SK-N-SH (cell line): ENCODE data around the gene SEMA4D. TPM values are rescaled to one million over a fixed set of nuclear protein-coding genes. Genes with fewer than 3 reads are reported as not detected.

Experiments used
- CTCF ChIA-PET: fragments of 300-600, 350-600 bp; formaldehyde crosslinking; extraction: SDS; loops from one replicate; lab custom pipeline; 2021; lab: Yijun Ruan, JAX
- POLR2A ChIA-PET: fragments of 350-600 bp; sonication (Branson Sonifier 250); formaldehyde crosslinking; extraction: SDS; loops from one replicate; lab custom pipeline; 2020; ENCODE audit warnings: antibody characterized with exemption, inconsistent platforms; lab: Yijun Ruan, JAX
- DNase-seq: peaks from one replicate; pipeline ENCODE4 v3.0.0; 2012
- H2AFZ ChIP-seq: fragments of 200-600 bp; sonication (generic); 2 replicates; pipeline ENCODE4 v1.8.1; 2016; ENCODE audit warnings: antibody characterized with exemption, mild to moderate bottlenecking, low read depth
- H3F3A ChIP-seq: fragments of 200-600 bp; sonication (generic); replicated peaks from 2 replicates; pipeline ENCODE3; 2016; ENCODE audit warnings: antibody characterized with exemption, mild to moderate bottlenecking; ENCODE audit not compliant: insufficient read depth
- H3K27ac ChIP-seq, 2 experiments: fragments of 200-500 bp in 1 of 2; fragments of 200-600 bp in 1 of 2; sonication (Bioruptor generic) in 1 of 2; sonication (generic), shearing (Covaris generic) in 1 of 2; 2 replicates each; pipeline versions ENCODE4 v1.5.1 to v1.6.1; 2014 to 2016; ENCODE audit warnings: low read depth in 2 of 2, inconsistent platforms in 1 of 2, low read length in 1 of 2, mild to moderate bottlenecking in 1 of 2, mixed read lengths in 1 of 2
- H3K27me3 ChIP-seq: fragments of 200-600 bp; sonication (generic), shearing (Covaris generic); 2 replicates; pipeline ENCODE4 v1.6.1; 2016; ENCODE audit warnings: mixed run types; ENCODE audit not compliant: insufficient read depth
- H3K36me3 ChIP-seq, 2 experiments: fragments of 200-500 bp in 1 of 2; fragments of 200-600 bp in 1 of 2; sonication (Bioruptor generic) in 1 of 2; sonication (generic) in 1 of 2; replicated peaks in 1 of 2; 2 replicates each; pipeline versions ENCODE3 to v1.5.1; 2014 to 2016; ENCODE audit warnings: low read length in 1 of 2, mild to moderate bottlenecking in 1 of 2; ENCODE audit not compliant: insufficient read depth in 2 of 2, control insufficient read depth in 1 of 2
- H3K4me1 ChIP-seq, 2 experiments: fragments of 200-500 bp in 1 of 2; fragments of 200-600 bp in 1 of 2; sonication (Bioruptor generic) in 1 of 2; sonication (generic), shearing (Covaris generic) in 1 of 2; 2 replicates each; pipeline versions ENCODE4 v1.5.1 to v1.6.1; 2014 to 2016; ENCODE audit warnings: low read depth in 1 of 2, low read length in 1 of 2, mixed run types in 1 of 2; ENCODE audit not compliant: insufficient read depth in 2 of 2, control insufficient read depth in 1 of 2
- H3K4me2 ChIP-seq: fragments of 200-600 bp; sonication (generic), shearing (Covaris generic); 2 replicates; pipeline ENCODE4 v1.6.1; 2017; ENCODE audit warnings: mixed run types
- H3K4me3 ChIP-seq, 2 experiments: fragments of 200-500 bp in 1 of 2; fragments of 200-600 bp in 1 of 2; sonication (Bioruptor generic) in 1 of 2; sonication (generic), shearing (Covaris generic) in 1 of 2; 2 replicates each; pipeline versions ENCODE4 v1.5.1 to v1.8.1; 2014 to 2016; ENCODE audit warnings: low read depth in 2 of 2, inconsistent platforms in 1 of 2, low read length in 1 of 2, mild to moderate bottlenecking in 1 of 2, mixed read lengths in 1 of 2, moderate library complexity in 1 of 2
- H3K79me2 ChIP-seq: fragments of 200-600 bp; sonication (generic); 2 replicates; pipeline ENCODE4 v1.8.1; 2017; ENCODE audit warnings: mild to moderate bottlenecking; ENCODE audit not compliant: insufficient read depth
- H3K9ac ChIP-seq: fragments of 200-600 bp; sonication (generic); 2 replicates; pipeline ENCODE4 v1.6.1; 2017; ENCODE audit warnings: mixed run types
- H3K9me2 ChIP-seq: fragments of 200-600 bp; sonication (generic); 2 replicates; pipeline ENCODE4 v1.6.1; 2017; ENCODE audit warnings: mixed run types
- H3K9me3 ChIP-seq: fragments of 200-600 bp; sonication (generic); 2 replicates; pipeline ENCODE4 v1.6.1; 2017; ENCODE audit warnings: mixed run types, mild to moderate bottlenecking, moderate library complexity
- H4K20me1 ChIP-seq: fragments of 200-600 bp; sonication (generic); 2 replicates; pipeline ENCODE4 v1.6.1; 2017; ENCODE audit warnings: mild to moderate bottlenecking, mixed run types; ENCODE audit not compliant: insufficient read depth
- CHD2 ChIP-seq: fragments of 150-350 bp; IDR thresholded peaks from 2 replicates; pipeline ENCODE4 v1.6.1; 2018; ENCODE audit warnings: low read length; ENCODE audit not compliant: partially characterized antibody
- ELF1 ChIP-seq: IDR thresholded peaks from 2 replicates; pipeline ENCODE4 v1.4.0; 2012
- FOSL2 ChIP-seq: IDR thresholded peaks from 2 replicates; pipeline ENCODE4 v1.4.0; 2012; ENCODE audit warnings: low read depth, mild to moderate bottlenecking, moderate library complexity, borderline replicate concordance
- FOXM1 ChIP-seq: IDR thresholded peaks from 2 replicates; pipeline ENCODE4 v1.4.0; 2012; ENCODE audit warnings: low read depth, mild to moderate bottlenecking
- GATA2 ChIP-seq: sonication (generic); formaldehyde crosslinking; IDR thresholded peaks from 2 replicates; pipeline ENCODE4 v1.5.0; 2020; ENCODE audit warnings: mild to moderate bottlenecking, missing genetic modification reagents
- MXI1 ChIP-seq: IDR thresholded peaks from 2 replicates; pipeline ENCODE4 v1.6.1; 2012; ENCODE audit warnings: mild to moderate bottlenecking, low read depth, low read length, improper control_type of control experiment
- POLR2AphosphoS5 ChIP-seq: IDR thresholded peaks from 2 replicates; pipeline ENCODE4 v1.6.1; 2012; ENCODE audit warnings: low read depth, low read length
- RFX5 ChIP-seq: IDR thresholded peaks from 2 replicates; pipeline ENCODE4 v1.6.1; 2012; ENCODE audit warnings: mild to moderate bottlenecking, improper control_type of control experiment, low read length
- RXRA ChIP-seq: IDR thresholded peaks from 2 replicates; pipeline ENCODE4 v1.4.0; 2012; ENCODE audit warnings: low read depth, mild to moderate bottlenecking, borderline replicate concordance
- TAF1 ChIP-seq: IDR thresholded peaks from 2 replicates; pipeline ENCODE4 v1.6.1; 2012; ENCODE audit warnings: low read depth, mild to moderate bottlenecking, low read length, moderate library complexity, borderline replicate concordance
- TEAD4 ChIP-seq: IDR thresholded peaks from 2 replicates; pipeline ENCODE4 v1.4.0; 2012; ENCODE audit warnings: mild to moderate bottlenecking, borderline replicate concordance; ENCODE audit not compliant: insufficient read depth
- YY1 ChIP-seq: IDR thresholded peaks from 2 replicates; pipeline ENCODE4 v1.4.0; 2012; ENCODE audit warnings: low read depth, mild to moderate bottlenecking
- WGBS: methylation state at CpG from one replicate; pipeline ENCODE4 v1.1.6; 2017; ENCODE audit warnings: low lambda C conversion rate; 5-methylcytosine and 5-hydroxymethylcytosine counted together
- polyA plus RNA-seq, 3 experiments: library from polyadenylated mRNA; depleted of rRNA; stranded (reverse); fragments of >200 nt; gene quantifications; 2 replicates each; pipeline ENCODE4 v1.2.3, GENCODE V29; 2012
- TF ChIP-seq, protein P1 (sequence below): IDR thresholded peaks from 2 replicates; pipeline ENCODE4 v1.4.0; 2012; ENCODE audit warnings: low read depth, borderline replicate concordance
- TF ChIP-seq, protein P2 (sequence below): IDR thresholded peaks from 2 replicates; pipeline ENCODE4 v1.4.0; 2012; ENCODE audit warnings: low read depth
- TF ChIP-seq, protein P3 (sequence below): fragments of 200-600 bp; sonication (generic); IDR thresholded peaks from 2 replicates; pipeline ENCODE4 v1.6.1; 2017; ENCODE audit warnings: antibody characterized with exemption, mild to moderate bottlenecking, moderate library complexity
- TF ChIP-seq, protein P4 (sequence below): IDR thresholded peaks from 2 replicates; pipeline ENCODE4 v1.4.0; 2012; ENCODE audit warnings: low read depth, borderline replicate concordance

SEMA4D gene
- polyA plus RNA-seq, 1 of the 3 experiments (the other 2 are of a cell fraction): 4.8 TPM

DNA sequence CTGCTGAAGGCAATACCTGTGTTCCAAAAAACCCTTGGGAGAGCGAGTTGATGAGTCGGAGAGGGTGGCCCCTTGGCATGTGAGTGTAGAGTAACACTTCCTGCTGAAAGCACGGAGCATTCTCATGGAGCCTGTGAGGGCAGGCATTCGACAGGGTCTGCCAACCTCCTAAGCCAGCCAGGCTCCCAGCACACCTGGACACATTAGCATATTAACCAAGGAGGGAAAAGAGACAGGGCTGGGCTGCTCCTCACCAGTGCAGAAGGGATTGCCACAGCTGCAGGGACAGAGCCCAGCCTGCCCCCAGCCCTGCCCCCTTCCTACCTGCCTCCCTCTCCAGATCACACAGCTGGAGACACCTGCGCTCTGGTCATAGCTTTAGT lies 46.4 kb upstream of the SEMA4D start:
- H3K4me3 ChIP-seq: no peak overlapping the region
- no peaks in the 10 kb centered on the region for H3K9me2 ChIP-seq
- H3K27ac ChIP-seq: no peak overlapping the region
- H3F3A ChIP-seq: no peaks in the 10 kb centered on the region
- no peaks in the 10 kb centered on the region for H4K20me1 ChIP-seq
- no peak overlapping the region for H3K4me2 ChIP-seq
- no peak for DNase-seq
- H3K36me3 ChIP-seq: no peaks in the 10 kb centered on the region
- H3K79me2 ChIP-seq: no peaks in the 10 kb centered on the region
- ChIA-PET POLR2A (interaction anchor here (0.9 kb wide), 1 partner anchor 12 kb away, joined by 3 read pairs; no protein-coding TSS in a partner anchor), CTCF (interaction anchor here (0.7 to 1.9 kb wide), 3 partner anchors 115 to 226 kb away, joined by 3 to 5 read pairs (median 4); partner anchors contain the start of gene SECISBP2)
- no peak overlapping the region for H3K9ac ChIP-seq
- 39% methylated on average over 4 of the region's 5 CpGs for WGBS
- H2AFZ ChIP-seq: no peak overlapping the region
- H3K4me1 ChIP-seq: peaks cover 0 to 19% of the 10 kb centered on the region in 2 experiments; a peak in 1 of 4 replicates
- no peaks in the 10 kb centered on the region for H3K9me3 ChIP-seq
- TF ChIP-seq, protein P1, sequence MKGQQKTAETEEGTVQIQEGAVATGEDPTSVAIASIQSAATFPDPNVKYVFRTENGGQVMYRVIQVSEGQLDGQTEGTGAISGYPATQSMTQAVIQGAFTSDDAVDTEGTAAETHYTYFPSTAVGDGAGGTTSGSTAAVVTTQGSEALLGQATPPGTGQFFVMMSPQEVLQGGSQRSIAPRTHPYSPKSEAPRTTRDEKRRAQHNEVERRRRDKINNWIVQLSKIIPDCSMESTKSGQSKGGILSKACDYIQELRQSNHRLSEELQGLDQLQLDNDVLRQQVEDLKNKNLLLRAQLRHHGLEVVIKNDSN: no peak
- no peak for TF ChIP-seq FOXM1
- TF ChIP-seq RXRA: no peak
- no peak for TF ChIP-seq YY1
- TF ChIP-seq RFX5: no peak
- TF ChIP-seq, protein P2, sequence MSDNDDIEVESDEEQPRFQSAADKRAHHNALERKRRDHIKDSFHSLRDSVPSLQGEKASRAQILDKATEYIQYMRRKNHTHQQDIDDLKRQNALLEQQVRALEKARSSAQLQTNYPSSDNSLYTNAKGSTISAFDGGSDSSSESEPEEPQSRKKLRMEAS: no peak
- TF ChIP-seq, protein P3, sequence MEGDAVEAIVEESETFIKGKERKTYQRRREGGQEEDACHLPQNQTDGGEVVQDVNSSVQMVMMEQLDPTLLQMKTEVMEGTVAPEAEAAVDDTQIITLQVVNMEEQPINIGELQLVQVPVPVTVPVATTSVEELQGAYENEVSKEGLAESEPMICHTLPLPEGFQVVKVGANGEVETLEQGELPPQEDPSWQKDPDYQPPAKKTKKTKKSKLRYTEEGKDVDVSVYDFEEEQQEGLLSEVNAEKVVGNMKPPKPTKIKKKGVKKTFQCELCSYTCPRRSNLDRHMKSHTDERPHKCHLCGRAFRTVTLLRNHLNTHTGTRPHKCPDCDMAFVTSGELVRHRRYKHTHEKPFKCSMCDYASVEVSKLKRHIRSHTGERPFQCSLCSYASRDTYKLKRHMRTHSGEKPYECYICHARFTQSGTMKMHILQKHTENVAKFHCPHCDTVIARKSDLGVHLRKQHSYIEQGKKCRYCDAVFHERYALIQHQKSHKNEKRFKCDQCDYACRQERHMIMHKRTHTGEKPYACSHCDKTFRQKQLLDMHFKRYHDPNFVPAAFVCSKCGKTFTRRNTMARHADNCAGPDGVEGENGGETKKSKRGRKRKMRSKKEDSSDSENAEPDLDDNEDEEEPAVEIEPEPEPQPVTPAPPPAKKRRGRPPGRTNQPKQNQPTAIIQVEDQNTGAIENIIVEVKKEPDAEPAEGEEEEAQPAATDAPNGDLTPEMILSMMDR: no peak
- TF ChIP-seq TEAD4: no peak
- no peak for TF ChIP-seq FOSL2
- no peak for TF ChIP-seq MXI1
- TF ChIP-seq POLR2AphosphoS5: no peak
- TF ChIP-seq, protein P4, sequence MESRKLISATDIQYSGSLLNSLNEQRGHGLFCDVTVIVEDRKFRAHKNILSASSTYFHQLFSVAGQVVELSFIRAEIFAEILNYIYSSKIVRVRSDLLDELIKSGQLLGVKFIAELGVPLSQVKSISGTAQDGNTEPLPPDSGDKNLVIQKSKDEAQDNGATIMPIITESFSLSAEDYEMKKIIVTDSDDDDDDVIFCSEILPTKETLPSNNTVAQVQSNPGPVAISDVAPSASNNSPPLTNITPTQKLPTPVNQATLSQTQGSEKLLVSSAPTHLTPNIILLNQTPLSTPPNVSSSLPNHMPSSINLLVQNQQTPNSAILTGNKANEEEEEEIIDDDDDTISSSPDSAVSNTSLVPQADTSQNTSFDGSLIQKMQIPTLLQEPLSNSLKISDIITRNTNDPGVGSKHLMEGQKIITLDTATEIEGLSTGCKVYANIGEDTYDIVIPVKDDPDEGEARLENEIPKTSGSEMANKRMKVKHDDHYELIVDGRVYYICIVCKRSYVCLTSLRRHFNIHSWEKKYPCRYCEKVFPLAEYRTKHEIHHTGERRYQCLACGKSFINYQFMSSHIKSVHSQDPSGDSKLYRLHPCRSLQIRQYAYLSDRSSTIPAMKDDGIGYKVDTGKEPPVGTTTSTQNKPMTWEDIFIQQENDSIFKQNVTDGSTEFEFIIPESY: no peak
- no peak for TF ChIP-seq CHD2
- no peak for TF ChIP-seq ELF1
- TF ChIP-seq TAF1: no peak
- no peak for TF ChIP-seq GATA2 (CRISPR knock-in tag)
- H3K27me3 ChIP-seq: no peaks in the 10 kb centered on the region
